NT2/D1 (cell line): ENCODE data around the gene TCEAL1.
"Not testable (repeated sequence)": the region's sequence is repeated elsewhere in the genome, so short reads cannot be mapped to it uniquely, and the experiment has no call there.

Source experiments
- DNase-seq: peaks from one replicate; pipeline ENCODE4 v3.0.0-alpha.2; 2011; ENCODE audit warnings: low read depth, low spot score
- H3K27me3 ChIP-seq: 2 replicates; pipeline ENCODE4 v1.6.0; 2011; ENCODE audit warnings: mild to moderate bottlenecking; ENCODE audit not compliant: insufficient read length, insufficient read depth
- H3K36me3 ChIP-seq: 2 replicates; pipeline ENCODE4 v1.6.1; 2011; ENCODE audit warnings: mild to moderate bottlenecking, low read length, mixed read lengths; ENCODE audit not compliant: insufficient read depth, insufficient read length
- H3K4me1 ChIP-seq: 2 replicates; pipeline ENCODE4 v1.5.1; 2011; ENCODE audit not compliant: insufficient read depth, insufficient read length
- H3K4me3 ChIP-seq: 2 replicates; pipeline ENCODE4 v1.5.1; 2011; ENCODE audit warnings: low read depth; ENCODE audit not compliant: insufficient read length
- H3K9ac ChIP-seq: 2 replicates; pipeline ENCODE4 v1.6.0; 2011; ENCODE audit warnings: low read depth; ENCODE audit not compliant: insufficient read length
- H3K9me3 ChIP-seq: 2 replicates; pipeline ENCODE4 v1.5.1; 2011; ENCODE audit warnings: mild to moderate bottlenecking, low read length; ENCODE audit not compliant: insufficient read depth
- SUZ12 ChIP-seq: IDR thresholded peaks from 2 replicates; pipeline ENCODE4 v1.6.1; 2011; ENCODE audit not compliant: insufficient read length, insufficient read depth; ENCODE audit errors: extremely low read depth
- YY1 ChIP-seq: IDR thresholded peaks from 2 replicates; pipeline ENCODE4 v1.6.1; 2011; ENCODE audit not compliant: insufficient read length, insufficient read depth
- ZNF274 ChIP-seq: IDR thresholded peaks from 2 replicates; pipeline ENCODE4 v1.6.1; 2011; ENCODE audit warnings: mild to moderate bottlenecking, low read depth, low read length

The TCEAL1 gene

DNA sequence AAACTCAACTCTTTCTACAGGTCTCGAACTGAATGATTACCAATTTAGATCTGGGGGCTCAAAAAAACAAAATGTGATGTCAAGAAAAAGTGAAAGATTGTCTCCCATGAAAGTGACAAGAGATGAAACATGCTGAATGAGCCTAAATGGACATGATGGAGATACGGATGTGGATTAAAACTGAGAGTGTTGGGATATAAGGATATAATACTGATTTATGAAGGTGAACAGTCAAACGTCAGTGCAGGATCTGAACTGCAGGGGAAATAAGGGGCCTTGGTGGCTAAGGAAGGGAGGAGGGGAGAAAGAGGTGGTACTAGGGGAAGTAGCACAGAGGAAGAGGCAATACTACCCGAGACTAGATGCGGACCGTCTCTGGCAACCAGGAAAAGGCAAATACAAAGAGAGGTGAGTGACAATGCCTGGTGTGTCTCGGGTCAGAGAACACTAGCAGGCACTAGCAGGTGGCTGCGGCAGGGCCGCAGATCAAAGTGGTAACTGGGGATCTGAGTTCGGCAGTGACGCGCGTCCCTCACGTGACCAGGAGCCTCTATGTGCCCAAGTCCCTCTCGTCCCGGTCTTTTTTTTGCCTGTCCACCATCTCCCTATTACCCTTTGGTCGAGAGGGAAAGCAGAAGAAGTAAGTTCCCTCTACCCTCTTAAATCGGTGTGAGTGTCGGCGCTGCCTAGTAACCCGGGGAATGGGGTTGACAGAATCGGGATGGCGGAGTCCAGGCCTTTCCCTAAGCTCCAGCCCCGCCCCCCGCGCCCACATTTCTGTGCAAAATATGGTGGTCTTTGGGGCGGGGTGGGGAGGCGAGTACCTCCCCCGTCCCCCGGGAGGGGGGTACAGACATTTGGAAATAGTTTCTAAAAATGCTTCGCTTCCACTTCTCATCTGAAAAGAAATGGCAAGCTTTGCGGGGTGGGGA is at the start of gene TCEAL1:
TSS of gene TCEAL1 (plus strand) at position 590 of the 932 bp plus-strand sequence. CDS start 942 bp downstream, outside the sequence.
- TF ChIP-seq SUZ12, result no peak
- TF ChIP-seq ZNF274, result no peak
- TF ChIP-seq YY1, result no peak
- H3K9me3 ChIP-seq, result no peaks in the 10 kb centered on the region
- H3K4me3 ChIP-seq, result peak within 1 kb of the TSS; percentile 74
- no peak for DNase-seq
- H3K27me3 ChIP-seq, result no peaks in the 10 kb centered on the region
- peaks cover 3% of the 10 kb centered on the region for H3K36me3 ChIP-seq
- peaks cover 5% of the 10 kb centered on the region for H3K4me1 ChIP-seq
- peak within 1 kb of the TSS; percentile 75 for H3K9ac ChIP-seq

DNA sequence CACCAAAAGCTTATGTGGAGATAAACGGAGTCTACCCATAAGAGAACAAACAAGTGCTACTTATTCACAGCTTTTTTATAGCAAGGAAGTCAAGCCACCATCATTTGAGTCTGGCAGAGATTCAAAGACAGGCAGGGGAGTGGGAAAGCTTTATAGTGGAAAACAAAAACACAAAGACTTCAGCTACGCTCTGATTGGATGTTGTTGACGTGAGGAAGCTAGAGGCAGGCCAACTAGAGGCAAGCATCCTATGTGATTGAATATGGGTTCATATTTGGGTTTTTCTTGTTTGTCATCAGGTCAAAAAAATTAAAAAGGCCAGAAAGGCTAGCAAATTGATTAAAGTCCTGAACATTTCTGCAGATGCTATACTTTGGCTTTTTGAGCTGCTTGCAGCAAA is 44.2 kb upstream of the TCEAL1 start:
- Histone ChIP-seq H3K9me3 (no peaks in the 10 kb centered on the region), H3K4me3 (no peak overlapping the region), H3K4me1 (no peaks in the 10 kb centered on the region), H3K27me3 (no peaks in the 10 kb centered on the region), H3K36me3 (peaks cover 19% of the 10 kb centered on the region), H3K9ac (no peak overlapping the region)
- TF ChIP-seq YY1, result no peak
- no peak for TF ChIP-seq SUZ12
- TF ChIP-seq ZNF274, result no peak
- no peak for DNase-seq

GRCh38 chrX:103585411-103586313 is 43.1 kb upstream of the TCEAL1 start, which contains the start of gene TCEAL4:
TCEAL4 (plus strand) TSS chrX:103585515; CDS start chrX:103586676, 1,161 bp downstream.
- H3K27me3 ChIP-seq, result no peaks in the 10 kb centered on the region
- no peaks in the 10 kb centered on the region for H3K4me1 ChIP-seq
- peak within 1 kb of the TSS; percentile 84 for H3K9ac ChIP-seq
- peak within 1 kb of the TSS; percentile 87 for H3K4me3 ChIP-seq
- no peaks in the 10 kb centered on the region for H3K9me3 ChIP-seq
- peak; percentile 15 for DNase-seq
- TF ChIP-seq ZNF274, result no peak
- TF ChIP-seq YY1, result no peak
- TF ChIP-seq SUZ12, result no peak
- H3K36me3 ChIP-seq, result peaks cover 19% of the 10 kb centered on the region

- peak overlapping the region; percentile 84 for H3K9ac ChIP-seq
- no peaks in the 10 kb centered on the region for H3K4me1 ChIP-seq
- H3K9me3 ChIP-seq, result no peaks in the 10 kb centered on the region
- H3K4me3 ChIP-seq, result peak overlapping the region; percentile 87
- TF ChIP-seq ZNF274, result no peak
- no peak for TF ChIP-seq SUZ12
- TF ChIP-seq YY1, result no peak
- H3K36me3 ChIP-seq, result peaks cover 19% of the 10 kb centered on the region
- no peaks in the 10 kb centered on the region for H3K27me3 ChIP-seq
- no peak for DNase-seq
Observed at GRCh38 chrX:103586314-103586646, 42.5 kb upstream of the TCEAL1 start.

DNA sequence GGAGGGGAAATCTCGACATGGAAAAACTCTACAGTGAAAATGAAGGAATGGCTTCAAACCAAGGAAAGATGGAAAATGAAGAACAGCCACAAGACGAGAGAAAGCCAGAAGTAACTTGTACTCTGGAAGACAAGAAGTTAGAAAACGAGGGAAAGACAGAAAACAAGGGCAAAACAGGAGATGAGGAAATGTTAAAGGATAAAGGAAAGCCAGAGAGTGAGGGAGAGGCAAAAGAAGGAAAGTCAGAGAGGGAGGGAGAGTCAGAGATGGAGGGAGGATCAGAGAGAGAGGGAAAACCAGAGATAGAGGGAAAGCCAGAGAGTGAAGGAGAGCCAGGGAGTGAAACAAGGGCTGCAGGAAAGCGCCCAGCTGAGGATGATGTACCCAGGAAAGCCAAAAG is 42.1 kb upstream of the TCEAL1 start:
- H3K36me3 ChIP-seq, result peaks cover 19% of the 10 kb centered on the region
- no peaks in the 10 kb centered on the region for H3K27me3 ChIP-seq
- peak overlapping the region; percentile 87 for H3K4me3 ChIP-seq
- no peaks in the 10 kb centered on the region for H3K4me1 ChIP-seq
- DNase-seq, result no peak
- H3K9me3 ChIP-seq, result no peaks in the 10 kb centered on the region
- H3K9ac ChIP-seq, result no peak overlapping the region
- TF ChIP-seq ZNF274, result no peak
- TF ChIP-seq SUZ12, result no peak
- TF ChIP-seq YY1, result no peak

GRCh38 chrX:103592295-103592694 is 36.5 kb upstream of the TCEAL1 start:
- Histone ChIP-seq H3K36me3 (peaks cover 17% of the 10 kb centered on the region), H3K9me3 (peaks cover 14% of the 10 kb centered on the region)
- H3K4me3 ChIP-seq, H3K27me3 ChIP-seq, H3K9ac ChIP-seq, DNase-seq, H3K4me1 ChIP-seq: not testable (repeated sequence)

DNA sequence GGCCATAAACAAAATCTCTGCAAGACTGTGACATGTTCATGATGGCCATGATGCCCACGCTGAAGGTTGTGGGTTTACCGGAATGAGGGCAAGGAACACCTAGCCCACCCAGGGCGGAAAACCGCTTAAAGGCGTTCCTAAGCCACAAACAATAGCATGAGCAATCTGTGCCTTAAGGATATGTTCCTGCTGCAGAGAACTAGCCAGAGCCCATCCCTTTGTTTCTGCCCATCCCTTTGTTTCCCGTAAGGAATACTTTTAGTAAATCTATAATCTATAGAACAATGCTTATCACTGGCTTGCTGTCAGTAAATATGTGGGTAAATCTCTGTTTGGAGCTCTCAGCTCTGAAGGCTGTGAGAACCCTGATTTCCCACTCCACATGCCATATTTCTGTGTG is 33.6 kb upstream of the TCEAL1 start:
- H3K4me1 ChIP-seq, H3K27me3 ChIP-seq, H3K9ac ChIP-seq, H3K4me3 ChIP-seq, DNase-seq, H3K36me3 ChIP-seq: not testable (repeated sequence)
- peaks cover 14% of the 10 kb centered on the region for H3K9me3 ChIP-seq
